ENCODE results near the gene AGTRAP. TPM values are rescaled to one million over a fixed set of nuclear protein-coding genes. Genes with fewer than 3 reads are reported as not detected.

The AGTRAP gene
- total and polyA plus RNA-seq, 2 experiments from 2014 or later: 34.2 to 71.9 TPM

GRCh38 chr1:11713095-11713494 is 22.8 kb upstream of the AGTRAP start:
- TF ChIP-seq EZH2phosphoT487 (IDR thresholded peaks at IDR 0.05; ENCODE audit: low read depth, severe bottlenecking, unreplicated experiment) (no peak), CTCF (IDR thresholded peaks at IDR 0.05; ENCODE audit: poor library complexity) (no peak)
- H3K27ac ChIP-seq: no peak overlapping the region
- H3K4me2 ChIP-seq: no peak overlapping the region
- H3K36me3 ChIP-seq (replicated peaks; ENCODE audit: insufficient read depth, low read depth): no peaks in the 10 kb centered on the region
- H2AFZ ChIP-seq: no peak overlapping the region
- no peak for DNase-seq (ENCODE audit: low spot score)
- 97% methylated on average over 11 of the region's 11 CpGs for WGBS (ENCODE audit: low lambda C conversion rate, missing lambda C conversion rate)
- H3K9me3 ChIP-seq (ENCODE audit: low read depth): no peaks in the 10 kb centered on the region
- no peaks in the 10 kb centered on the region for H3K79me2 ChIP-seq
- H3K9me2 ChIP-seq (replicated peaks; ENCODE audit: insufficient read depth): no peaks in the 10 kb centered on the region
- H4K20me1 ChIP-seq (ENCODE audit: insufficient read depth, poor library complexity, severe bottlenecking): no peaks in the 10 kb centered on the region
- H3K4me3 ChIP-seq: no peak overlapping the region
- no peaks in the 10 kb centered on the region for H3K27me3 ChIP-seq
- H3K4me1 ChIP-seq (ENCODE audit: insufficient read depth): no peaks in the 10 kb centered on the region

- no peaks in the 10 kb centered on the region for H3K4me1 ChIP-seq (ENCODE audit: insufficient read depth)
These were observed 20.9 kb upstream of the AGTRAP start for GRCh38 chr1:11714831-11715575.

GRCh38 chr1:11719313-11720032 is 16.5 kb upstream of the AGTRAP start:
- Histone ChIP-seq H2AFZ (no peak overlapping the region), H3K4me2 (peak overlapping the region; percentile 80), H3K4me1 (ENCODE audit: insufficient read depth) (no peaks in the 10 kb centered on the region), H4K20me1 (ENCODE audit: insufficient read depth, poor library complexity, severe bottlenecking) (no peaks in the 10 kb centered on the region), H3K79me2 (no peaks in the 10 kb centered on the region), H3K9me2 (replicated peaks; ENCODE audit: insufficient read depth) (no peaks in the 10 kb centered on the region), H3K9me3 (ENCODE audit: low read depth) (no peaks in the 10 kb centered on the region), H3K36me3 (replicated peaks; ENCODE audit: insufficient read depth, low read depth) (no peaks in the 10 kb centered on the region), H3K4me3 (no peak overlapping the region), H3K27ac (no peak overlapping the region), H3K27me3 (peaks cover 6% of the 10 kb centered on the region)
- 31% methylated on average over 44 of the region's 44 CpGs for WGBS (ENCODE audit: low lambda C conversion rate, missing lambda C conversion rate)
- DNase-seq (ENCODE audit: low spot score): peak; percentile 83
- TF ChIP-seq EZH2 (IDR thresholded peaks at IDR 0.05; ENCODE audit: borderline replicate concordance) (no peak), CTCF (IDR thresholded peaks at IDR 0.05; ENCODE audit: poor library complexity) (peak; percentile 99)

More at GRCh38 chr1:11714831-11715575, 20.9 kb upstream of the AGTRAP start:
- no peak overlapping the region for H2AFZ ChIP-seq
- no peak overlapping the region for H3K27ac ChIP-seq
- no peak for TF ChIP-seq EZH2 (IDR thresholded peaks at IDR 0.05; ENCODE audit: borderline replicate concordance)
- H3K36me3 ChIP-seq (replicated peaks; ENCODE audit: insufficient read depth, low read depth): no peaks in the 10 kb centered on the region
- H3K27me3 ChIP-seq: peaks cover 6% of the 10 kb centered on the region
- no peak overlapping the region for H3K4me3 ChIP-seq
- WGBS (ENCODE audit: low lambda C conversion rate, missing lambda C conversion rate): 92% methylated on average over 24 of the region's 24 CpGs
- no peak overlapping the region for H3K4me2 ChIP-seq
- H3K9me2 ChIP-seq (replicated peaks; ENCODE audit: insufficient read depth): no peaks in the 10 kb centered on the region
- no peaks in the 10 kb centered on the region for H4K20me1 ChIP-seq (ENCODE audit: insufficient read depth, poor library complexity, severe bottlenecking)
- no peaks in the 10 kb centered on the region for H3K79me2 ChIP-seq
- no peaks in the 10 kb centered on the region for H3K9me3 ChIP-seq (ENCODE audit: low read depth)
- DNase-seq (ENCODE audit: low spot score): no peak

GRCh38 chr1:11720033-11720376 is 15.9 kb upstream of the AGTRAP start:
- no peaks in the 10 kb centered on the region for H3K9me2 ChIP-seq (replicated peaks; ENCODE audit: insufficient read depth)
- no peaks in the 10 kb centered on the region for H3K9me3 ChIP-seq (ENCODE audit: low read depth)
- no peaks in the 10 kb centered on the region for H3K79me2 ChIP-seq
- DNase-seq (ENCODE audit: low spot score): no peak
- no peaks in the 10 kb centered on the region for H4K20me1 ChIP-seq (ENCODE audit: insufficient read depth, poor library complexity, severe bottlenecking)
- TF ChIP-seq CTCF (IDR thresholded peaks at IDR 0.05; ENCODE audit: poor library complexity) (no peak), EZH2phosphoT487 (IDR thresholded peaks at IDR 0.05; ENCODE audit: low read depth, severe bottlenecking, unreplicated experiment) (no peak), EZH2 (IDR thresholded peaks at IDR 0.05; ENCODE audit: borderline replicate concordance) (no peak)
- no peak overlapping the region for H3K4me3 ChIP-seq
- H3K36me3 ChIP-seq (replicated peaks; ENCODE audit: insufficient read depth, low read depth): no peaks in the 10 kb centered on the region
- H3K4me1 ChIP-seq (ENCODE audit: insufficient read depth): no peaks in the 10 kb centered on the region
- peak overlapping the region; percentile 80 for H3K4me2 ChIP-seq
- no peak overlapping the region for H2AFZ ChIP-seq
- 86% methylated on average over 12 of the region's 12 CpGs for WGBS (ENCODE audit: low lambda C conversion rate, missing lambda C conversion rate)
- H3K27me3 ChIP-seq: peaks cover 6% of the 10 kb centered on the region
- no peak overlapping the region for H3K27ac ChIP-seq

Data from hepatocyte (in vitro differentiated cells).